ENCODE results near the gene SSH3. TPM values are rescaled to one million over a fixed set of nuclear protein-coding genes. Genes with fewer than 3 reads are reported as not detected.

SSH3 gene
- total and polyA plus RNA-seq, 2 of the 4 experiments (the other 2 are of a cell fraction), result 7.3 to 26.7 TPM

- TF ChIP-seq MAZ (IDR thresholded peaks at IDR 0.05; ENCODE audit: borderline replicate concordance, low read depth, low read length), result peak; percentile 88
Observed at GRCh38 chr11:67353317-67354074, 50.2 kb downstream of the SSH3 start, which contains the start of gene POLD4 (continued).

GRCh38 chr11:67354075-67355022 lies 51.0 kb downstream of the SSH3 start:
- Histone ChIP-seq H3K27ac (ENCODE audit: insufficient read depth, low read length) (peak overlapping the region; percentile 91), H3K18ac (ENCODE audit: low read depth, low read length) (peak overlapping the region; percentile 68), H2AFZ (replicated peaks; ENCODE audit: low read length, poor library complexity) (peak overlapping the region; percentile 93), H2BK15ac (ENCODE audit: low read depth, low read length) (peak overlapping the region; percentile 88), H2BK20ac (ENCODE audit: low read depth, low read length) (peak overlapping the region; percentile 88), H4K8ac (ENCODE audit: low read depth in 2 of 2, low read length in 2 of 2) (peak overlapping the region; percentile 77 to 98), H3K56ac (ENCODE audit: extremely low read depth, insufficient read depth, low read length) (peak overlapping the region; percentile 91), H2AK9ac (replicated peaks; ENCODE audit: low read depth, low read length, poor library complexity) (peak overlapping the region; percentile 99), H3K4me1 (ENCODE audit: control insufficient read depth, insufficient read depth, low read length) (peaks cover 42% of the 10 kb centered on the region), H3K4me2 (ENCODE audit: low read depth, low read length) (peak overlapping the region; percentile 54), H2AK5ac (ENCODE audit: low read depth, low read length) (peak overlapping the region; percentile 99), H3K9ac (ENCODE audit: low read depth, low read length) (peak overlapping the region; percentile 65), H3K36me3 (ENCODE audit: control insufficient read depth, insufficient read depth, low read length) (peaks cover 3% of the 10 kb centered on the region; the same call in 1 of the 2 replicates), H3K14ac (replicated peaks; ENCODE audit: low read depth, low read length) (peak overlapping the region; percentile 90), H3K4ac (ENCODE audit: low read depth, low read length) (peak overlapping the region; percentile 99), H3K9me1 (ENCODE audit: insufficient read depth, low read length) (peaks cover 23% of the 10 kb centered on the region), H4K20me1 (ENCODE audit: insufficient read depth, low read length) (peaks cover 6% of the 10 kb centered on the region), H3K4me3 (ENCODE audit: insufficient read depth, low read depth, low read length) (peak overlapping the region; percentile 37), H3K9me3 (ENCODE audit: control insufficient read depth, insufficient read depth, low read length) (no peaks in the 10 kb centered on the region), H3K79me1 (ENCODE audit: low read depth in 1 of 2, low read length in 2 of 2) (peaks cover 7 to 56% of the 10 kb centered on the region in 2 experiments; a peak in 3 of 4 replicates), H4K91ac (ENCODE audit: insufficient read depth, low read depth, low read length) (peak overlapping the region; percentile 98), H4K5ac (ENCODE audit: low read depth, low read length) (peak overlapping the region; percentile 85), H2BK5ac (ENCODE audit: low read depth, low read length, poor library complexity, severe bottlenecking) (peak overlapping the region; percentile 97), H3K27me3 (ENCODE audit: control insufficient read depth, insufficient read depth, low read length) (no peaks in the 10 kb centered on the region), H3K23ac (ENCODE audit: low read depth, low read length) (peak overlapping the region; percentile 93), H2BK120ac (ENCODE audit: low read depth, low read length) (peak overlapping the region; percentile 95)
- POLR2A ChIA-PET (ENCODE audit: unreplicated experiment), result interaction anchor here (0.5 to 1.5 kb wide), 3 partner anchors 10 to 40 kb away, joined by 3 to 5 read pairs (median 3); partner anchors contain the start of gene RAD9A
- intact Hi-C loops (cut with micrococcal nuclease) (no loop called here), dilution Hi-C loops (cut with HindIII; ENCODE audit: low sequenced_read_pairs, unreplicated experiment) (no loop called here), in situ Hi-C loops (cut with MboI; ENCODE audit: low sequenced_read_pairs) (no loop called here)
- WGBS, 2 experiments (ENCODE audit: extremely low coverage in 2 of 2, insufficient read length in 1 of 2), result no CpG with 5 or more reads among the region's 8 CpGs
- BruUV-seq (replicated peaks), result no TSS peak
- DNase-seq (peak; percentile 98), ATAC-seq (ENCODE audit: low read depth) (peak; percentile 53)
- CTCF ChIA-PET, result interaction anchor here (1.0 to 10.1 kb wide), 3 partner anchors 8 to 25 kb away, joined by 4 to 128 read pairs (median 11); no protein-coding TSS in a partner anchor
- TF ChIP-seq FOS (IDR thresholded peaks at IDR 0.05; ENCODE audit: low read depth, low read length) (peak; percentile 91), MAZ (IDR thresholded peaks at IDR 0.05; ENCODE audit: borderline replicate concordance, low read depth, low read length) (peak; percentile 66; the same call in 1 of the 2 replicates), MXI1 (IDR thresholded peaks at IDR 0.05; ENCODE audit: borderline replicate concordance, low read depth, low read length) (no peak), SMC3 (IDR thresholded peaks at IDR 0.05; ENCODE audit: low read depth, low read length) (peak; percentile 17; the same call in 1 of the 2 replicates), CHD1 (IDR thresholded peaks at IDR 0.05; ENCODE audit: low read depth, low read length) (no peak), ELK1 (IDR thresholded peaks at IDR 0.05; ENCODE audit: borderline replicate concordance, low read depth, low read length) (no peak), RCOR1 (IDR thresholded peaks at IDR 0.05; ENCODE audit: insufficient replicate concordance, low read length) (no peak), MAFK (IDR thresholded peaks at IDR 0.05; ENCODE audit: low read depth, low read length) (no peak), CTCF (conservative IDR thresholded peaks at IDR 0.05; ENCODE audit: low read depth, low read length) (peak; percentile 41)
